ENCODE results near the gene SPTBN1.

DNA sequence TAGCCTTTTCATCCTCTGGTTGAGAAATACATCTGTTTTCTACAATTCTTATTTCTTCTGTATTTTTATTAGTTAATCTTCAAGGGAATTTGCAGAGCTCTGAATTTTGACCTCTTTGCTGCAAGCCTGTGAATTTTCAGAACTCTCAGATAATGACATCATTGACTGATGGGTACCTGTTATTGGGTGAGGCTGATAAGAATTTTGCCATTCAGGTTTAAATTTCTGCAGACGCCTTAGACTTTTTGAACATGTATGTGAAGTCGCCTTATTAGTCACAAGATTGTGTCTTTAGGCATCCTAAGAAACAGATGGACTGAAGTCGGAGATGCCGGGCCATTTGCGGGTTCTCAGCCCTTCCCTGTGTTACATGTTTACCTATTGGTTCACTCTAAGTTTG is 82.4 kb downstream of the SPTBN1 start:
- TF ChIP-seq CTCF (IDR thresholded peaks at IDR 0.05; ENCODE audit: poor library complexity): no peak
- TF ChIP-seq EZH2 (IDR thresholded peaks at IDR 0.05; ENCODE audit: borderline replicate concordance): no peak
